HFFc6 (cell line): ENCODE results near the gene GTPBP2. TPM values are rescaled to one million over a fixed set of nuclear protein-coding genes. Genes with fewer than 3 reads are reported as not detected.

ENCODE experiments used
- DNase-seq: peaks from one replicate; pipeline ENCODE4 v3.0.0-alpha.2; 2018
- H3K27ac Mint-ChIP-seq: 2 replicates; pipeline ENCODE4 v1.8.0; 2020; ENCODE audit warnings: mild to moderate bottlenecking, mixed read lengths
- H3K27me3 Mint-ChIP-seq: 2 replicates; pipeline ENCODE4 v1.8.0; 2021; ENCODE audit warnings: mild to moderate bottlenecking, moderate library complexity, mixed read lengths; ENCODE audit not compliant: insufficient read depth
- H3K36me3 Mint-ChIP-seq: 2 replicates; pipeline ENCODE4 v1.8.0; 2021; ENCODE audit warnings: low read depth, mixed read lengths
- H3K4me1 Mint-ChIP-seq: 2 replicates; pipeline ENCODE4 v1.8.0; 2020; ENCODE audit warnings: low read depth, mixed read lengths
- H3K4me3 Mint-ChIP-seq: 2 replicates; pipeline ENCODE4 v1.8.0; 2020; ENCODE audit warnings: mild to moderate bottlenecking, moderate library complexity, mixed read lengths
- H3K9me3 Mint-ChIP-seq: 2 replicates; pipeline ENCODE4 v1.8.0; 2020; ENCODE audit warnings: mild to moderate bottlenecking, mixed read lengths
- total RNA-seq, 6 experiments: library from RNA; stranded (reverse); fragmentation: NEBNext Ultra II Directional; extraction: Animal tissue kit (Norgen Biotek cat#: 25700); gene quantifications; 2 replicates in 1 of 6; 3 replicates in 5 of 6; pipeline ENCODE4 v1.2.3, GENCODE V29; 2021
- TF ChIP-seq, protein P1 (sequence below): fragments of 200-600 bp; sonication (generic); IDR thresholded peaks from 2 replicates; pipeline ENCODE4 v1.5.0; 2021; ENCODE audit warnings: antibody characterized with exemption, mild to moderate bottlenecking

Gene GTPBP2
- total RNA-seq, 6 experiments from 2014 or later, result 35.6 to 47.7 (median 41.0) TPM

DNA sequence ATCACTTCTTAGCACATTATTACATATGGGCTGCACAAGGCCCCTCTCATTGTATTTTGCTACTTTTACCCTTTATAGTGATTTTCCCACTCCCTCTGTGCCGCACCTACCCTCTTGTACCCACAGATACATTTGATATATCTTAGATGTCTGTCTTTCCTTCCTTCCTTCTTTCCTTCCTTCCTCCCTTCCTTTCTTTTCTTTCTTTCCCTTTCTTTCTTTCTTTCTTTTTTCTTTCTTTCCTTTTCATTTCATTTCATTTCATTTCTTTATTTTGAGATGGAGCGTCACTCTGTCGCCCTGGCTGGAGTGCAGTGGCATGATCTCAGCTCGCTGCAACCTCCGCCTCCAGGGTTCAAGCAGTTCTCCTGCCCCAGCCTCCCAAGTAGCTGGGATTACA, 40.9 kb downstream of the GTPBP2 start:
- Mint-ChIP-seq H3K4me1 (peaks cover 28% of the 10 kb centered on the region), H3K27me3 (no peaks in the 10 kb centered on the region), H3K36me3 (peaks cover 57% of the 10 kb centered on the region), H3K4me3 (no peak overlapping the region), H3K27ac (no peak overlapping the region), H3K9me3 (no peaks in the 10 kb centered on the region)
- TF ChIP-seq, protein P1, sequence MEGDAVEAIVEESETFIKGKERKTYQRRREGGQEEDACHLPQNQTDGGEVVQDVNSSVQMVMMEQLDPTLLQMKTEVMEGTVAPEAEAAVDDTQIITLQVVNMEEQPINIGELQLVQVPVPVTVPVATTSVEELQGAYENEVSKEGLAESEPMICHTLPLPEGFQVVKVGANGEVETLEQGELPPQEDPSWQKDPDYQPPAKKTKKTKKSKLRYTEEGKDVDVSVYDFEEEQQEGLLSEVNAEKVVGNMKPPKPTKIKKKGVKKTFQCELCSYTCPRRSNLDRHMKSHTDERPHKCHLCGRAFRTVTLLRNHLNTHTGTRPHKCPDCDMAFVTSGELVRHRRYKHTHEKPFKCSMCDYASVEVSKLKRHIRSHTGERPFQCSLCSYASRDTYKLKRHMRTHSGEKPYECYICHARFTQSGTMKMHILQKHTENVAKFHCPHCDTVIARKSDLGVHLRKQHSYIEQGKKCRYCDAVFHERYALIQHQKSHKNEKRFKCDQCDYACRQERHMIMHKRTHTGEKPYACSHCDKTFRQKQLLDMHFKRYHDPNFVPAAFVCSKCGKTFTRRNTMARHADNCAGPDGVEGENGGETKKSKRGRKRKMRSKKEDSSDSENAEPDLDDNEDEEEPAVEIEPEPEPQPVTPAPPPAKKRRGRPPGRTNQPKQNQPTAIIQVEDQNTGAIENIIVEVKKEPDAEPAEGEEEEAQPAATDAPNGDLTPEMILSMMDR, result no peak
- DNase-seq, result no peak

DNA sequence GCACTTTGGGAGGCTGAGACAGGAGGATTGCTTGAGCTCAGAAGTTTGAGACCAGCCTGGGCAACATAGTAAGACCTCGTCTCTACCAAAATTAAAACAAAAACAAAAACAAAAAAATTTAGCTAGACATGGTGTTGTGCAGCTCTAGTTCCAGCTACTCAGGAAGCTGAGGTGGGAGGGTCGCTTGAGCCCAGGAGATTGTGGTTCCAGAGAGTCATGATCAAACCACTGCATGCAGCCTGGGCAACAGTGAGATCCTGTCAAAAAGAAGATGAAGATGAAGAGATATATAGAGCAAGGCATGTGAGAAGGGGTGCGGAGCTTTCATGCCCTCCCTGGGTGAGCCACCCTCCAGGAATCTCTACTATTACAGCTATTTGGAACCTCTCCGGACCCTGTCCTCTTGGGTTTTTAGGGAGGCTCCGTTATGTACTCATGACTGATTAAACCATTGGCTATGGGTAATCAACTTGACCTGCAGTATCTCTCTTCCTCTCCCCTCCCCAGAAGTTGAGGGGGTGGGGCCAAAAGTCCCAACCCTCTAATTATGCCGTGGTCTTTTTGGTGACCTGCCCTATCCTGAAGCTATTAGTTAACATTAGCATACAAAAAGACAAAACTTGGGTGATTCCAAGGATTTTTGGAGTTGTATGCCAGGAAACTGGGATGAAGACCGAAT, 44.0 kb downstream of the GTPBP2 start:
- peak overlapping the region; percentile 72 for H3K27ac Mint-ChIP-seq
- no peaks in the 10 kb centered on the region for H3K9me3 Mint-ChIP-seq
- TF ChIP-seq, protein P1, result no peak
- H3K36me3 Mint-ChIP-seq, result peaks cover 55% of the 10 kb centered on the region
- H3K4me1 Mint-ChIP-seq, result peaks cover 41% of the 10 kb centered on the region
- H3K27me3 Mint-ChIP-seq, result no peaks in the 10 kb centered on the region
- peak overlapping the region; percentile 40 for H3K4me3 Mint-ChIP-seq
- DNase-seq, result peak; percentile 49

DNA sequence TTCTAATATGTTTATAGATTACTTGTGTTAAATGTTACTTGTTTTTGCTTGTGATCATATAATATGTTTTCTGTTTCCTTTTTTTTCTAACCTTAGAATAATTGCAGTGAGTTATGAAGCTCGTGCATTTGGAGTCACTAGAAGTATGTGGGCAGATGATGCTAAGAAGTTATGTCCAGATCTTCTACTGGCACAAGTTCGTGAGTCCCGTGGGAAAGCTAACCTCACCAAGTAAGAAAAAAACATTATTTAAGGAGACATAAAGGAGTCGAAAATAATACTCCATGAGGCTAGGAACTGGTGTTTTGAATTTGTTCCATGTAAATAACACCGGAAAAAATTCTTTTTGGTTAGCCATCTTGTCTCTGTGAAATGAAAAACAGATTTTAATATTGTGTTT, 46.2 kb downstream of the GTPBP2 start:
- TF ChIP-seq, protein P1, result no peak
- DNase-seq, result no peak
- H3K36me3 Mint-ChIP-seq, result peaks cover 59% of the 10 kb centered on the region
- peak overlapping the region; percentile 20; the same call in 1 of the 2 replicates for H3K4me3 Mint-ChIP-seq
- H3K4me1 Mint-ChIP-seq, result peaks cover 58% of the 10 kb centered on the region
- no peaks in the 10 kb centered on the region for H3K27me3 Mint-ChIP-seq
- peaks cover 5% of the 10 kb centered on the region; the same call in 1 of the 2 replicates for H3K9me3 Mint-ChIP-seq
- H3K27ac Mint-ChIP-seq, result peak overlapping the region; percentile 72; the same call in 1 of the 2 replicates

DNA sequence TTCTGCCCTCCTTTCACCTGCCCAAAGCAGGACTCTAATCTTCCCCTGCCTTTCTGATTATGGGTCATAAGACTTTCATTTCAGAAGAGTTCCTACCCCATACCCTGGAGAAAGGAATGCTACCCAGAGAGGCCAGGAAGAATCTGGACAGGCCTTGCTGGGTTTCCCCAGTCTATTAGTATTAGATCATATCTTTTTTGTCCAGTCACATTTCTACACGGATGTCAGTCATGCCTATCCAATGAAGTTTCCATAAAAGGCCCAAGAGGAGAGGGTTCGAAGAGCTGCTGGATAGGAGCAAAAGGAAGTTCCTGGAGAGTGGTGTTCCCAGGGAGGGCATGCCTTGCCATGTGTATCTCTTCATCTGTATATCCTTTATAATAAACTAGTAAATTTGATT, 49.9 kb downstream of the GTPBP2 start:
- Mint-ChIP-seq H3K4me1 (peaks cover 48% of the 10 kb centered on the region), H3K27me3 (no peaks in the 10 kb centered on the region), H3K36me3 (peaks cover 47% of the 10 kb centered on the region), H3K4me3 (peak overlapping the region; percentile 53), H3K9me3 (peaks cover 18% of the 10 kb centered on the region), H3K27ac (peak overlapping the region; percentile 74)
- peak; percentile 9 for DNase-seq
- TF ChIP-seq, protein P1, result no peak

DNA sequence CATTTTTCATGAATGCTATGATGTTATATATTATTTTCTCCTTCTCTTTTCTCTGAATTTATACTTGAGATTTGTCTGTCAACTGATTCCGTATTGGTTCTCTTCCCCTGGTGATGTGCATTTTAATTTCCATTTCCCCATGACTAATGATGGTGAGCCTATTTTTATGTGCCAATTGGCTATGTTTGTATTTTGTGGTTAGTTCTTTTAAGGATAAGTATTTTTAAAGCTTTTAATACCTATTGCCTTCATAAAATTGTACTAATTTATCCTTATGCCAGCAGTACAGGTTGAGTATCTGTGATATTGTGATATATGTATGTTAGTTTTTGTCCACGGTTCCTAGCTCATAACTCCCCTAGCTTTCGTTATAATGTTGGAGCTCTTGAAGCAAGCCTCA, 50.3 kb downstream of the GTPBP2 start:
- H3K36me3 Mint-ChIP-seq, result peaks cover 46% of the 10 kb centered on the region
- no peak for DNase-seq
- H3K27ac Mint-ChIP-seq, result peak overlapping the region; percentile 74
- no peaks in the 10 kb centered on the region for H3K27me3 Mint-ChIP-seq
- H3K4me1 Mint-ChIP-seq, result peaks cover 44% of the 10 kb centered on the region
- TF ChIP-seq, protein P1, result no peak
- H3K9me3 Mint-ChIP-seq, result peaks cover 18% of the 10 kb centered on the region
- H3K4me3 Mint-ChIP-seq, result peak overlapping the region; percentile 53
